ENCODE data around the gene NRL. TPM values are rescaled to one million over a fixed set of nuclear protein-coding genes. Genes with fewer than 3 reads are reported as not detected.

Gene NRL
- total RNA-seq, 1 experiment from 2014 or later: 1.3 TPM

GRCh38 chr14:24093901-24094840 is 20.6 kb downstream of the NRL start, which contains the start of gene PCK2 (continued):
- TF ChIP-seq STAT6 (CRISPR knock-in tag; conservative IDR thresholded peaks at IDR 0.05; ENCODE audit: low read depth) (no peak), ZBTB43 (CRISPR knock-in tag; IDR thresholded peaks at IDR 0.05) (0 out of 2 replicates have a peak, but pooled peaks have one; percentile 73), SMAD3 (CRISPR knock-in tag; IDR thresholded peaks at IDR 0.05; ENCODE audit: borderline replicate concordance) (no peak), SOX15 (CRISPR knock-in tag; IDR thresholded peaks at IDR 0.05) (no peak), TCF7 (CRISPR knock-in tag; IDR thresholded peaks at IDR 0.05; ENCODE audit: low read depth) (peak; percentile 86), GABPB1 (CRISPR knock-in tag; IDR thresholded peaks at IDR 0.05) (peak; percentile 100), ZNF396 (CRISPR knock-in tag; IDR thresholded peaks at IDR 0.05; ENCODE audit: borderline replicate concordance) (no peak), ELF4 (CRISPR knock-in tag; IDR thresholded peaks at IDR 0.05; ENCODE audit: low read depth) (0 out of 2 replicates have a peak, but pooled peaks have one; percentile 45), ZNF532 (CRISPR knock-in tag; IDR thresholded peaks at IDR 0.05; ENCODE audit: borderline replicate concordance) (0 out of 2 replicates have a peak, but pooled peaks have one; percentile 56), EMX1 (CRISPR knock-in tag; IDR thresholded peaks at IDR 0.05) (0 out of 2 replicates have a peak, but pooled peaks have one; percentile 3), TEAD1 (CRISPR knock-in tag; IDR thresholded peaks at IDR 0.05) (peak; percentile 44; the same call in 1 of the 2 replicates), ZNF512 (CRISPR knock-in tag; IDR thresholded peaks at IDR 0.05; ENCODE audit: borderline replicate concordance) (no peak), FOXP1 (CRISPR knock-in tag; IDR thresholded peaks at IDR 0.05; ENCODE audit: borderline replicate concordance) (peak; percentile 90; the same call in 1 of the 2 replicates), ZNF219 (CRISPR knock-in tag; IDR thresholded peaks at IDR 0.05; ENCODE audit: borderline replicate concordance) (no peak), IRF2 (CRISPR knock-in tag; IDR thresholded peaks at IDR 0.05; ENCODE audit: borderline replicate concordance, low read depth) (no peak), ETV6 (CRISPR knock-in tag; IDR thresholded peaks at IDR 0.05) (peak; percentile 61; the same call in 1 of the 2 replicates), CREB1 (CRISPR knock-in tag; IDR thresholded peaks at IDR 0.05) (no peak), NFE2L1 (CRISPR knock-in tag; IDR thresholded peaks at IDR 0.05) (no peak; the same call in 1 of the 2 replicates), NFYB (CRISPR knock-in tag; conservative IDR thresholded peaks at IDR 0.05; ENCODE audit: low read depth) (peak; percentile 29; the same call in 1 of the 2 replicates), IRF1 (CRISPR knock-in tag; IDR thresholded peaks at IDR 0.05) (peak; percentile 49; the same call in 1 of the 2 replicates), ARID4B (CRISPR knock-in tag; IDR thresholded peaks at IDR 0.05; ENCODE audit: borderline replicate concordance) (no peak; the same call in 1 of the 2 replicates), CREM (CRISPR knock-in tag; IDR thresholded peaks at IDR 0.05) (no peak)
